ENCODE measurements around the gene MAL. TPM values are rescaled to one million over a fixed set of nuclear protein-coding genes. Genes with fewer than 3 reads are reported as not detected.

MAL gene
- total and polyA plus RNA-seq, 2 of the 8 experiments (the other 6 are each of a cell fraction or from before 2014, with no cell fraction given) = not detected

DNA sequence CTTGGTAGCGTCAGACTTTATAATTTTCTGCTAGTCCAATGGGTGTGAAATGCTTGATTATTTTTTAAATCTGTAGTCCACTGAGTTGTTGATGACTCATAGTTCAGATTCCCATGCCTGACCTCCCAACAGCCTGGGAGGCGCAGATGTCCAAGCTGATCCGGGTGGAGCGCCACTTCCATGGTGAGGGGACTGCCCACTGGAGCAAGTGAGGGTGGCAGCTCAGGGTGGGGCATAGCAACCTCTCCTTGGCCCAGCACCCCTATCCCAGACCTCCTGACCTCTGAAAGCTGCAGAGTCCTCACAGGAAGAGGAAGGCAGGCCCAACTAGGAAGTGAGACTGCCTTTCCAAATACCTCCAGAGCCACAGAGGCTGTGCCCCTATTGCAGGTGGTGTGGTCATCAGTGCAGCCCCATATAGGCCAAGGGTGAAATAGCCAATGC, 4.4 kb downstream of the MAL start:
- H4K8ac ChIP-seq (ENCODE audit: extremely low read depth, insufficient read depth, low read length) = no peak overlapping the region; the same call in 1 of the 2 replicates
- H3K4me1 ChIP-seq (replicated peaks in 1 of 4; ENCODE audit: control insufficient read depth in 3 of 4, insufficient read depth in 4 of 4, low read length in 3 of 4) = peaks cover 0 to 7% (median 0%) of the 10 kb centered on the region in 4 experiments; a peak in 1 of 7 replicates
- TF ChIP-seq SIRT6 (IDR thresholded peaks at IDR 0.05; ENCODE audit: low read length) (no peak), TAF1 (IDR thresholded peaks at IDR 0.05; ENCODE audit: low read depth, low read length) (no peak), TCF12 (IDR thresholded peaks at IDR 0.05; ENCODE audit: low read depth, low read length) (no peak), CBX5 (IDR thresholded peaks at IDR 0.05; ENCODE audit: low read depth, low read length) (no peak), GABPA (IDR thresholded peaks at IDR 0.05; ENCODE audit: borderline replicate concordance, insufficient read depth, low read length) (no peak), TEAD4 (IDR thresholded peaks at IDR 0.05; ENCODE audit: low read depth, low read length) (no peak), ATF2 (IDR thresholded peaks at IDR 0.05; ENCODE audit: low read length) (no peak), SIX5 (IDR thresholded peaks at IDR 0.05; ENCODE audit: low read depth, low read length) (no peak), EP300 (IDR thresholded peaks at IDR 0.05; ENCODE audit: borderline replicate concordance in 1 of 2, low read depth in 2 of 2, low read length in 2 of 2) (no peak), RXRA (IDR thresholded peaks at IDR 0.05; ENCODE audit: insufficient read depth, low read depth, low read length) (no peak), BRCA1 (IDR thresholded peaks at IDR 0.05; ENCODE audit: low read depth, low read length) (no peak), NRF1 (IDR thresholded peaks at IDR 0.05; ENCODE audit: low read depth, low read length) (no peak)
- TF ChIP-seq, protein P1, sequence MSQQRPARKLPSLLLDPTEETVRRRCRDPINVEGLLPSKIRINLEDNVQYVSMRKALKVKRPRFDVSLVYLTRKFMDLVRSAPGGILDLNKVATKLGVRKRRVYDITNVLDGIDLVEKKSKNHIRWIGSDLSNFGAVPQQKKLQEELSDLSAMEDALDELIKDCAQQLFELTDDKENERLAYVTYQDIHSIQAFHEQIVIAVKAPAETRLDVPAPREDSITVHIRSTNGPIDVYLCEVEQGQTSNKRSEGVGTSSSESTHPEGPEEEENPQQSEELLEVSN (IDR thresholded peaks at IDR 0.05) = no peak
- H2BK15ac ChIP-seq (ENCODE audit: low read length) = no peak overlapping the region
- H3K23ac ChIP-seq (ENCODE audit: insufficient read length) = no peak overlapping the region
- no peak overlapping the region for H2BK120ac ChIP-seq (replicated peaks; ENCODE audit: low read depth, low read length)
- no peak overlapping the region for H3K4me3 ChIP-seq (ENCODE audit: extremely low read depth in 1 of 4, insufficient read depth in 2 of 4, low read depth in 3 of 4, low read length in 4 of 4)
- H2BK5ac ChIP-seq (ENCODE audit: low read depth, low read length) = no peak overlapping the region
- H3K18ac ChIP-seq (ENCODE audit: extremely low read depth, low read length) = no peak overlapping the region
- WGBS, 2 experiments (ENCODE audit: extremely low coverage in 1 of 2, insufficient coverage in 1 of 2, insufficient read length in 1 of 2, insufficient replicate concordance in 2 of 2, low coverage in 1 of 2, low lambda C conversion rate in 2 of 2, missing lambda C conversion rate in 1 of 2) = 67% methylated on average over 1 of the region's 4 CpGs; no CpG with 5 or more reads in 1 of the 2 experiments
- H2BK12ac ChIP-seq (ENCODE audit: low read depth, low read length) = no peak overlapping the region
- no peak overlapping the region for H2BK20ac ChIP-seq (ENCODE audit: low read length)
- no peak overlapping the region for H2AFZ ChIP-seq (ENCODE audit: low read length)
- H3K79me1 ChIP-seq (ENCODE audit: low read depth, low read length) = no peaks in the 10 kb centered on the region
- H4K91ac ChIP-seq (replicated peaks; ENCODE audit: insufficient read length, low read length) = no peak overlapping the region
- no peak overlapping the region for H4K5ac ChIP-seq (ENCODE audit: insufficient read length, low read depth, low read length)
- ChIA-PET CTCF (ENCODE audit: partially characterized antibody) (no interaction called here), POLR2A (ENCODE audit: partially characterized antibody) (no interaction called here)
- H3K14ac ChIP-seq (ENCODE audit: insufficient read length) = no peak overlapping the region
- no peaks in the 10 kb centered on the region for H3K36me3 ChIP-seq (ENCODE audit: control insufficient read depth in 2 of 4, insufficient read depth in 4 of 4, low read length in 3 of 4)
- H3K9ac ChIP-seq (replicated peaks in 1 of 4; ENCODE audit: extremely low read depth in 1 of 4, low read depth in 3 of 4, low read length in 3 of 4) = no peak overlapping the region
- FAIRE-seq (no peak), DNase-seq (ENCODE audit: low read depth in 1 of 2, low spot score in 2 of 2) (no peak)
- peaks cover 4 to 28% (median 22%) of the 10 kb centered on the region in 4 experiments for H3K27me3 ChIP-seq (replicated peaks in 1 of 4; ENCODE audit: control insufficient read depth in 3 of 4, extremely low read depth in 1 of 4, insufficient read depth in 3 of 4, low read length in 3 of 4)
- H3K4ac ChIP-seq (replicated peaks; ENCODE audit: insufficient read length, low read depth, low read length) = no peak overlapping the region
- peaks cover 55 to 92% of the 10 kb centered on the region in 2 experiments for H3K9me3 ChIP-seq (ENCODE audit: insufficient read depth in 2 of 2, low read depth in 1 of 2, low read length in 1 of 2)
- H4K20me1 ChIP-seq (replicated peaks in 1 of 2; ENCODE audit: control insufficient read depth in 1 of 2, insufficient read depth in 2 of 2, low read length in 2 of 2) = no peaks in the 10 kb centered on the region
- no peak overlapping the region for H3K4me2 ChIP-seq (ENCODE audit: insufficient read depth in 1 of 2, low read depth in 2 of 2, low read length in 2 of 2)
- no peaks in the 10 kb centered on the region for H3K79me2 ChIP-seq (ENCODE audit: control insufficient read depth in 1 of 2, insufficient read depth in 2 of 2, low read length in 2 of 2)
- no peaks in the 10 kb centered on the region for H3K23me2 ChIP-seq (ENCODE audit: low read depth, low read length)
- no peak overlapping the region for H3K27ac ChIP-seq (ENCODE audit: low read depth, low read length)
- no peak overlapping the region for H2AK5ac ChIP-seq (ENCODE audit: low read depth, low read length)
- no peak overlapping the region for H3K56ac ChIP-seq (replicated peaks; ENCODE audit: insufficient read length, low read depth, low read length)

All from H1 (cell line).